ENCODE results near the gene EXD3. TPM values are rescaled to one million over a fixed set of nuclear protein-coding genes. Genes with fewer than 3 reads are reported as not detected.

Gene EXD3
- total and polyA plus RNA-seq, 2 of the 13 experiments (the other 11 are each of a cell fraction or from before 2014, with no cell fraction given) = 2.7 to 4.8 TPM

DNA sequence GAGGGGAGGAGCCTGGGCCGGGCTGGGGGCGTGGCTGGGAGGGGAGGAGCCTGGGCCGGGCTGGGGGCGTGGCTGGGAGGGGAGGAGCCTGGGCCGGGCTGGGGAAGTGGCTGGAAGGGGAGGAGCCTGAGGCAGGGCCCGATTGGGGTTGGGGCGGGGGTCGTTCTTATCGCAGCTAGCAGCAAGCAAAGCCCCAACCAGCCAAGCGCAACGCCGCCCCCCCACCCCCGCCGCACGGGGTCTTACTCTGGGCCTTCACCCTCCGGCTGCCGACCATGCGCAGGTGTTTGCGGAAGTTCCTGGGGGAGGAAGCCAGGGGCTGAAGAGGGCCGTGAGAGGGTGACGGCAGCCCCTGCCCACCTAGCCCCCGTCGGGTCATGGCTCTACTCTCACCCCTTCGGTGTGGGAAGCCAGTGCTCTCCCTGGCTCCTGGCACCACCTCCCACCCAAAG, 31.2 kb upstream of the EXD3 start (continued):
- TF ChIP-seq ZNF564 (CRISPR knock-in tag; IDR thresholded peaks at IDR 0.05) = no peak
- 0 out of 2 replicates have a peak, but pooled peaks have one; percentile 78 for TF ChIP-seq ZFP82 (CRISPR knock-in tag; IDR thresholded peaks at IDR 0.05; ENCODE audit: borderline replicate concordance)
- 0 out of 2 replicates have a peak, but pooled peaks have one; percentile 49 for TF ChIP-seq ZNF12 (CRISPR knock-in tag; IDR thresholded peaks at IDR 0.05)
- 0 out of 2 replicates have a peak, but pooled peaks have one; percentile 2 for TF ChIP-seq DNMT1 (CRISPR knock-in tag; IDR thresholded peaks at IDR 0.05)
- TF ChIP-seq ZNF703 (CRISPR knock-in tag; IDR thresholded peaks at IDR 0.05; ENCODE audit: borderline replicate concordance) = no peak
- 0 out of 2 replicates have a peak, but pooled peaks have one; percentile 51 for TF ChIP-seq CHCHD3 (CRISPR knock-in tag; IDR thresholded peaks at IDR 0.05)
- no peak for TF ChIP-seq ZNF367 (CRISPR knock-in tag; IDR thresholded peaks at IDR 0.05; ENCODE audit: borderline replicate concordance)
- peak in 1 of 2 experiments; percentile 42; a peak in 1 of 4 replicates for TF ChIP-seq POLR2A (IDR thresholded peaks at IDR 0.05; ENCODE audit: insufficient read depth in 1 of 2, low read depth in 2 of 2, low read length in 2 of 2)

DNA sequence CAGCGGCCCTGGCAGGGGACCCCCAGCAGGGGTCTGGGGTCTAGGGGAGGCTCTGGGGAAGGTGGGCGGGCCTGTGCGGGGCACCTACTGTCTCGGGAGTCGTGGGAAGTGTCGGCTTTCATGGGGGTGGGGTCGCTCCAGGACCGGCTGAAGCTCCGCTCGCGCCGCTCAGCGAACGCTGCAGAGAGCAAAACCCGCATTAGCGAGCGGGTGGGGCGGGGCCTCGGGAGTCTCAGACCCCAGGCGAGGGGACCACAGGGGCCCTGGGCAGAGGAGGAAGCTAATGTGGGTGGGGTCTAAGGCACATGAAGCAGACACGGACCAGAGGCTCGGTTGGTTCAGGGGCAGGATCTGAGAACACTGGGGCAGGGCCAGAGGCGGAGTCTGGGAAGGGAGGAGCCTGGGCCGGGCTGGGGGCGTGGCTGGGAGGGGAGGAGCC, 30.7 kb upstream of the EXD3 start:
- H3K4me2 ChIP-seq (ENCODE audit: low read depth, low read length) = no peak overlapping the region
- H4K20me1 ChIP-seq (ENCODE audit: insufficient read depth, low read length) = peaks cover 14% of the 10 kb centered on the region; the same call in 1 of the 2 replicates
- DNase-seq (ENCODE audit: low spot score) = peak; percentile 41
- FAIRE-seq = peak; percentile 12
- TF ChIP-seq, protein P1, sequence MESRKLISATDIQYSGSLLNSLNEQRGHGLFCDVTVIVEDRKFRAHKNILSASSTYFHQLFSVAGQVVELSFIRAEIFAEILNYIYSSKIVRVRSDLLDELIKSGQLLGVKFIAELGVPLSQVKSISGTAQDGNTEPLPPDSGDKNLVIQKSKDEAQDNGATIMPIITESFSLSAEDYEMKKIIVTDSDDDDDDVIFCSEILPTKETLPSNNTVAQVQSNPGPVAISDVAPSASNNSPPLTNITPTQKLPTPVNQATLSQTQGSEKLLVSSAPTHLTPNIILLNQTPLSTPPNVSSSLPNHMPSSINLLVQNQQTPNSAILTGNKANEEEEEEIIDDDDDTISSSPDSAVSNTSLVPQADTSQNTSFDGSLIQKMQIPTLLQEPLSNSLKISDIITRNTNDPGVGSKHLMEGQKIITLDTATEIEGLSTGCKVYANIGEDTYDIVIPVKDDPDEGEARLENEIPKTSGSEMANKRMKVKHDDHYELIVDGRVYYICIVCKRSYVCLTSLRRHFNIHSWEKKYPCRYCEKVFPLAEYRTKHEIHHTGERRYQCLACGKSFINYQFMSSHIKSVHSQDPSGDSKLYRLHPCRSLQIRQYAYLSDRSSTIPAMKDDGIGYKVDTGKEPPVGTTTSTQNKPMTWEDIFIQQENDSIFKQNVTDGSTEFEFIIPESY (CRISPR knock-in tag; IDR thresholded peaks at IDR 0.05) = peak; percentile 86
- peak; percentile 49 for TF ChIP-seq RBFOX2 (IDR thresholded peaks at IDR 0.05; ENCODE audit: low read depth, low read length)
- TF ChIP-seq ARHGAP35 (CRISPR knock-in tag; IDR thresholded peaks at IDR 0.05; ENCODE audit: borderline replicate concordance) = no peak
- peak; percentile 35; the same call in 1 of the 2 replicates for TF ChIP-seq ZNF605 (CRISPR knock-in tag; IDR thresholded peaks at IDR 0.05)
- H3K79me2 ChIP-seq (ENCODE audit: insufficient read depth, low read length) = peaks cover 28% of the 10 kb centered on the region
- H3K9ac ChIP-seq (ENCODE audit: insufficient read depth, low read depth, low read length) = no peak overlapping the region
- peak overlapping the region in 1 of 3 experiments; percentile 34; a peak in 1 of 6 replicates for H3K4me3 ChIP-seq (replicated peaks in 1 of 3; ENCODE audit: insufficient read depth in 1 of 3, low read depth in 2 of 3, low read length in 3 of 3)
- intact Hi-C loops (cut with micrococcal nuclease; ENCODE audit: unreplicated experiment) = no loop called here
- H3K9me3 ChIP-seq (ENCODE audit: low read length) = no peaks in the 10 kb centered on the region
- in situ Hi-C loops (cut with HindIII; ENCODE audit: extremely low pct_ligation_motif_present, low pct_unique_long_range_greater_than_20kb) = no loop called here
- H3K27ac ChIP-seq (ENCODE audit: extremely low read length, insufficient read depth, low read length) = peak overlapping the region; percentile 34
- H3K27me3 ChIP-seq (ENCODE audit: control insufficient read depth in 1 of 2, insufficient read depth in 2 of 2, low read length in 2 of 2) = no peaks in the 10 kb centered on the region
- no peak overlapping the region for H2AFZ ChIP-seq (ENCODE audit: low read length)
- peaks cover 12 to 49% of the 10 kb centered on the region in 2 experiments for H3K36me3 ChIP-seq (replicated peaks in 1 of 2; ENCODE audit: control insufficient read depth in 1 of 2, insufficient read depth in 2 of 2, low read length in 2 of 2)
- BruUV-seq (replicated peaks) = no TSS peak
- ChIA-PET CTCF (ENCODE audit: low intra/inter-chr PET ratio, low total read pairs) (no interaction called here), POLR2A (no interaction called here)
- peaks cover 64% of the 10 kb centered on the region for H3K4me1 ChIP-seq (ENCODE audit: insufficient read depth, low read length)
- WGBS (ENCODE audit: low lambda C conversion rate) = 85% methylated on average over 23 of the region's 25 CpGs
- ATAC-seq = peak; percentile 46
